H9 (cell line): ENCODE results near the gene STK32B. TPM values are rescaled to one million over a fixed set of nuclear protein-coding genes. Genes with fewer than 3 reads are reported as not detected.

Experiments used
- DNase-seq: peaks from one replicate; pipeline ENCODE4 v3.0.0-alpha.2; 2017
- H2AFZ ChIP-seq: one replicate; pipeline ENCODE4 v1.6.1; 2013; ENCODE audit warnings: mild to moderate bottlenecking, low read length, control low read depth, moderate library complexity
- H2AK5ac ChIP-seq: 2 replicates; pipeline ENCODE4 v1.6.1; 2013; ENCODE audit warnings: low read length, control low read depth, mixed read lengths; ENCODE audit not compliant: insufficient read length
- H2BK120ac ChIP-seq: one replicate; pipeline ENCODE4 v1.6.1; 2013; ENCODE audit warnings: low read depth, mild to moderate bottlenecking, low read length, control low read depth, inconsistent platforms; ENCODE audit not compliant: poor library complexity, severe bottlenecking
- H2BK12ac ChIP-seq: 2 replicates; pipeline ENCODE4 v1.6.1; 2013; ENCODE audit warnings: low read length, control low read depth, mixed read lengths, low read depth; ENCODE audit not compliant: insufficient read length
- H2BK15ac ChIP-seq: 2 replicates; pipeline ENCODE4 v1.6.1; 2013; ENCODE audit warnings: low read depth, low read length, control low read depth
- H2BK20ac ChIP-seq: one replicate; pipeline ENCODE4 v1.6.1; 2013; ENCODE audit warnings: low read depth, mild to moderate bottlenecking, low read length, control low read depth, inconsistent platforms; ENCODE audit not compliant: poor library complexity, severe bottlenecking
- H2BK5ac ChIP-seq: 2 replicates; pipeline ENCODE4 v1.6.1; 2013; ENCODE audit warnings: low read length, control low read depth, mixed read lengths; ENCODE audit not compliant: insufficient read length
- H3K14ac ChIP-seq: 2 replicates; pipeline ENCODE4 v1.6.1; 2013; ENCODE audit warnings: low read length, control low read depth; ENCODE audit not compliant: insufficient read depth
- H3K18ac ChIP-seq: 2 replicates; pipeline ENCODE4 v1.6.1; 2013; ENCODE audit warnings: low read depth, mild to moderate bottlenecking, mixed read lengths, low read length, control low read depth; ENCODE audit not compliant: insufficient read length
- H3K23ac ChIP-seq: 2 replicates; pipeline ENCODE4 v1.6.1; 2013; ENCODE audit warnings: low read length, control low read depth, mixed read lengths, low read depth; ENCODE audit not compliant: insufficient read length
- H3K23me2 ChIP-seq: 2 replicates; pipeline ENCODE4 v1.6.1; 2013; ENCODE audit warnings: low read depth, mild to moderate bottlenecking, mixed read lengths, low read length, control low read depth; ENCODE audit not compliant: insufficient read length, poor library complexity, severe bottlenecking
- H3K27ac ChIP-seq: 2 replicates; pipeline ENCODE4 v1.5.1; 2013; ENCODE audit warnings: low read length, control low read depth, mixed read lengths, low read depth; ENCODE audit not compliant: insufficient read length
- H3K27me3 ChIP-seq: 2 replicates; pipeline ENCODE4 v1.6.1; 2013; ENCODE audit warnings: low read length, control low read depth, inconsistent platforms; ENCODE audit not compliant: insufficient read depth
- H3K4ac ChIP-seq: 2 replicates; pipeline ENCODE4 v1.6.1; 2013; ENCODE audit warnings: low read depth, mild to moderate bottlenecking, control low read depth, inconsistent platforms, low read length, moderate library complexity
- H3K4me1 ChIP-seq: 2 replicates; pipeline ENCODE4 v1.6.1; 2013; ENCODE audit warnings: low read length, control low read depth, inconsistent platforms; ENCODE audit not compliant: insufficient read depth
- H3K4me2 ChIP-seq: 2 replicates; pipeline ENCODE4 v1.6.1; 2013; ENCODE audit warnings: low read length, control low read depth, mixed read lengths; ENCODE audit not compliant: insufficient read length, insufficient read depth
- H3K56ac ChIP-seq: 2 replicates; pipeline ENCODE4 v1.6.1; 2013; ENCODE audit warnings: low read depth, mild to moderate bottlenecking, mixed read lengths, low read length, control low read depth; ENCODE audit not compliant: insufficient read length
- H3K79me1 ChIP-seq: 2 replicates; pipeline ENCODE4 v1.6.1; 2013; ENCODE audit warnings: low read depth, mild to moderate bottlenecking, moderate library complexity, low read length, control low read depth, inconsistent platforms; ENCODE audit not compliant: insufficient read depth, poor library complexity, severe bottlenecking
- H3K79me2 ChIP-seq: 2 replicates; pipeline ENCODE4 v1.6.1; 2013; ENCODE audit warnings: low read length, control low read depth, inconsistent platforms; ENCODE audit not compliant: insufficient read depth
- H3K9ac ChIP-seq: 2 replicates; pipeline ENCODE4 v1.6.1; 2013; ENCODE audit warnings: low read length, control low read depth, mixed read lengths; ENCODE audit not compliant: insufficient read length; ENCODE audit errors: extremely low read depth
- H3K9me3 ChIP-seq: one replicate; pipeline ENCODE4 v1.6.1; 2013; ENCODE audit warnings: low read depth, low read length, inconsistent platforms; ENCODE audit not compliant: control insufficient read depth
- H3T11ph ChIP-seq: one replicate; pipeline ENCODE4 v1.6.1; 2013; ENCODE audit warnings: mild to moderate bottlenecking, low read length, control low read depth, inconsistent platforms
- H4K20me1 ChIP-seq: one replicate; pipeline ENCODE4 v1.6.1; 2013; ENCODE audit not compliant: control insufficient read depth, insufficient read length, insufficient read depth
- H4K5ac ChIP-seq: 2 replicates; pipeline ENCODE4 v1.6.1; 2013; ENCODE audit warnings: low read depth, mild to moderate bottlenecking, mixed read lengths, low read length, control low read depth; ENCODE audit not compliant: insufficient read length
- H4K8ac ChIP-seq: replicated peaks from 2 replicates; pipeline ENCODE4 v1.6.1; 2013; ENCODE audit warnings: low read length, control low read depth, mixed read lengths, low read depth; ENCODE audit not compliant: insufficient read length
- H4K91ac ChIP-seq: 2 replicates; pipeline ENCODE4 v1.6.1; 2013; ENCODE audit warnings: low read depth, mild to moderate bottlenecking, moderate library complexity, mixed read lengths, low read length, control low read depth; ENCODE audit not compliant: insufficient read length
- H3K27ac Mint-ChIP-seq, 3 experiments: 2 replicates in 2 of 3; 3 replicates in 1 of 3; pipeline ENCODE4 v1.8.0; 2020 to 2021; ENCODE audit warnings: mixed read lengths in 3 of 3, mild to moderate bottlenecking in 1 of 3, moderate library complexity in 1 of 3
- H3K27me3 Mint-ChIP-seq: 2 replicates; pipeline ENCODE4 v1.8.0; 2021; ENCODE audit warnings: low read depth, mild to moderate bottlenecking, moderate library complexity, mixed read lengths
- H3K36me3 Mint-ChIP-seq, 3 experiments: 2 replicates in 2 of 3; 3 replicates in 1 of 3; pipeline ENCODE4 v1.8.0; 2020 to 2021; ENCODE audit warnings: low read depth in 3 of 3, mixed read lengths in 3 of 3; ENCODE audit not compliant: insufficient read depth in 1 of 3
- H3K4me1 Mint-ChIP-seq, 2 experiments: 2 replicates each; pipeline ENCODE4 v1.8.0; 2020; ENCODE audit warnings: mixed read lengths in 2 of 2
- H3K4me3 Mint-ChIP-seq, 2 experiments: 2 replicates in 1 of 2; 3 replicates in 1 of 2; pipeline ENCODE4 v1.8.0; 2020 to 2021; ENCODE audit warnings: mild to moderate bottlenecking in 2 of 2, mixed read lengths in 2 of 2, moderate library complexity in 1 of 2
- H3K9me3 Mint-ChIP-seq, 2 experiments: 2 replicates in 1 of 2; 3 replicates in 1 of 2; pipeline ENCODE4 v1.8.0; 2020; ENCODE audit warnings: mild to moderate bottlenecking in 2 of 2, mixed read lengths in 2 of 2, moderate library complexity in 1 of 2
- WGBS: extraction: QIAGEN DNeasy Blood & Tissue Kit; methylation state at CpG from one replicate; pipeline ENCODE4 v1.1.7; 2013; ENCODE audit warnings: missing lambda C conversion rate, low lambda C conversion rate, mixed read lengths; ENCODE audit not compliant: insufficient read length; ENCODE audit errors: extremely low coverage; 5-methylcytosine and 5-hydroxymethylcytosine counted together
- total RNA-seq: library from RNA; stranded (reverse); gene quantifications from 2 replicates; pipeline ENCODE4 v1.2.1, GENCODE V29; 2021
- TF ChIP-seq, protein P1 (sequence below): fragments of 200-600 bp; sonication (generic); conservative IDR thresholded peaks from 3 replicates; pipeline ENCODE4 v1.8.0; 2021; ENCODE audit warnings: antibody characterized with exemption, mild to moderate bottlenecking

STK32B gene
- total RNA-seq, 1 experiment from 2014 or later = 1.0 TPM

DNA sequence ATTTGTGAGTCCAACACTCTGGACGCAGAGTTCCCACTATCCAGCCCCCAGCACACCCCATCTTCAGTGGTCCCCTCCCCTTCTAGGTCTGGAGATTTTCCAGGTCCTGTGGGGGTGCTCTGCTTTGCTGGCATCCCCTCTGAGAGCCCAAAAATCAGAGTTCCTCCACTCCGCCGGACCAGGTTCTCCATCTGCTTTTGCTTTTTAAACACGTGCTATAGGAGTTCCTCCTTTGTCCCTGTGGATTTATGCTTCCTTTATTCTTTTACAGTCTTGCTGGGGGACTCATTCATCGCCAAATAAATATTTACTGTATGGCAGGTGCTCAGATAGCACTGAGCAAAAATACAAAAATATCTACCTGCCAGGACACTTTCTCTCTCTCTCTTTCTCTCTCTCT lies 324.7 kb downstream of the STK32B start:
- no peaks in the 10 kb centered on the region for H3K23me2 ChIP-seq
- no peak overlapping the region for H4K5ac ChIP-seq
- H3K4me1 ChIP-seq = no peaks in the 10 kb centered on the region
- no peak overlapping the region for H3K14ac ChIP-seq
- peaks cover 0 to 4% (median 0%) of the 10 kb centered on the region in 3 experiments; a peak in 3 of 7 replicates for H3K36me3 Mint-ChIP-seq
- H3K4me2 ChIP-seq = no peak overlapping the region
- H3K23ac ChIP-seq = no peak overlapping the region
- no peak overlapping the region for H2BK12ac ChIP-seq
- no peaks in the 10 kb centered on the region for H4K20me1 ChIP-seq
- H3K9me3 ChIP-seq = no peaks in the 10 kb centered on the region
- TF ChIP-seq, protein P1, sequence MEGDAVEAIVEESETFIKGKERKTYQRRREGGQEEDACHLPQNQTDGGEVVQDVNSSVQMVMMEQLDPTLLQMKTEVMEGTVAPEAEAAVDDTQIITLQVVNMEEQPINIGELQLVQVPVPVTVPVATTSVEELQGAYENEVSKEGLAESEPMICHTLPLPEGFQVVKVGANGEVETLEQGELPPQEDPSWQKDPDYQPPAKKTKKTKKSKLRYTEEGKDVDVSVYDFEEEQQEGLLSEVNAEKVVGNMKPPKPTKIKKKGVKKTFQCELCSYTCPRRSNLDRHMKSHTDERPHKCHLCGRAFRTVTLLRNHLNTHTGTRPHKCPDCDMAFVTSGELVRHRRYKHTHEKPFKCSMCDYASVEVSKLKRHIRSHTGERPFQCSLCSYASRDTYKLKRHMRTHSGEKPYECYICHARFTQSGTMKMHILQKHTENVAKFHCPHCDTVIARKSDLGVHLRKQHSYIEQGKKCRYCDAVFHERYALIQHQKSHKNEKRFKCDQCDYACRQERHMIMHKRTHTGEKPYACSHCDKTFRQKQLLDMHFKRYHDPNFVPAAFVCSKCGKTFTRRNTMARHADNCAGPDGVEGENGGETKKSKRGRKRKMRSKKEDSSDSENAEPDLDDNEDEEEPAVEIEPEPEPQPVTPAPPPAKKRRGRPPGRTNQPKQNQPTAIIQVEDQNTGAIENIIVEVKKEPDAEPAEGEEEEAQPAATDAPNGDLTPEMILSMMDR = no peak
- H3K27ac ChIP-seq = no peak overlapping the region
- WGBS = no CpG with 5 or more reads among the region's 5 CpGs
- peaks cover 9 to 11% of the 10 kb centered on the region in 2 experiments; a peak in 4 of 5 replicates for H3K9me3 Mint-ChIP-seq
- no peak overlapping the region for H2BK120ac ChIP-seq
- H2BK5ac ChIP-seq = no peak overlapping the region
- H3K79me2 ChIP-seq = no peaks in the 10 kb centered on the region
- no peak overlapping the region for H3T11ph ChIP-seq
- no peak overlapping the region for H2BK20ac ChIP-seq
- no peak overlapping the region for H2BK15ac ChIP-seq
- H3K27me3 Mint-ChIP-seq = peaks cover 11% of the 10 kb centered on the region
- H3K27ac Mint-ChIP-seq = no peak overlapping the region
- no peak overlapping the region for H4K8ac ChIP-seq
- H3K4me1 Mint-ChIP-seq = no peaks in the 10 kb centered on the region
- no peak overlapping the region for H2AK5ac ChIP-seq
- H2AFZ ChIP-seq = no peak overlapping the region
- H3K27me3 ChIP-seq = no peaks in the 10 kb centered on the region
- no peak overlapping the region for H3K9ac ChIP-seq
- H4K91ac ChIP-seq = no peak overlapping the region
- H3K4ac ChIP-seq = no peak overlapping the region
- no peak overlapping the region for H3K4me3 Mint-ChIP-seq
- H3K56ac ChIP-seq = no peak overlapping the region
- no peaks in the 10 kb centered on the region for H3K79me1 ChIP-seq
- DNase-seq = no peak
- no peak overlapping the region for H3K18ac ChIP-seq
